ENCODE measurements around the gene SPSB3.

SPSB3 gene

GRCh38 chr16:1784977-1785845 is 2.8 kb upstream of the SPSB3 start:
- H3K4me3 ChIP-seq (ENCODE audit: low read depth, low read length): no peak overlapping the region
- no peak for DNase-seq (ENCODE audit: low read depth)
- TF ChIP-seq CTCF (conservative IDR thresholded peaks at IDR 0.05; ENCODE audit: low read depth, low read length): no peak

GRCh38 chr16:1781758-1782407 is 488 bp downstream of the SPSB3 start:
- TF ChIP-seq CTCF (conservative IDR thresholded peaks at IDR 0.05; ENCODE audit: low read depth, low read length): peak; percentile 38
- DNase-seq (ENCODE audit: low read depth): peak; percentile 46
- H3K4me3 ChIP-seq (ENCODE audit: low read depth, low read length): peak overlapping the region; percentile 76

GRCh38 chr16:1781254-1781653 is 1.1 kb downstream of the SPSB3 start:
- no peak for TF ChIP-seq CTCF (conservative IDR thresholded peaks at IDR 0.05; ENCODE audit: low read depth, low read length)
- no peak for DNase-seq (ENCODE audit: low read depth)
- H3K4me3 ChIP-seq (ENCODE audit: low read depth, low read length): peak overlapping the region; percentile 76

GRCh38 chr16:1780677-1781072 is 1.7 kb downstream of the SPSB3 start:
- no peak for DNase-seq (ENCODE audit: low read depth)
- no peak for TF ChIP-seq CTCF (conservative IDR thresholded peaks at IDR 0.05; ENCODE audit: low read depth, low read length)
- no peak overlapping the region for H3K4me3 ChIP-seq (ENCODE audit: low read depth, low read length)

- TF ChIP-seq CTCF (conservative IDR thresholded peaks at IDR 0.05; ENCODE audit: low read depth, low read length): no peak
- DNase-seq (ENCODE audit: low read depth): no peak
- H3K4me3 ChIP-seq (ENCODE audit: low read depth, low read length): no peak overlapping the region
These were observed 2.4 kb downstream of the SPSB3 start for GRCh38 chr16:1779741-1780676.

GRCh38 chr16:1779234-1779701 is 3.1 kb downstream of the SPSB3 start:
- TF ChIP-seq CTCF (conservative IDR thresholded peaks at IDR 0.05; ENCODE audit: low read depth, low read length): no peak
- no peak overlapping the region for H3K4me3 ChIP-seq (ENCODE audit: low read depth, low read length)
- DNase-seq (ENCODE audit: low read depth): no peak
